GM18499 (cell line): Measurements from ENCODE around the gene OR52J3.
"Not testable (repeated sequence)": the region's sequence is repeated elsewhere in the genome, so short reads cannot be mapped to it uniquely, and the experiment has no call there.

Experiments used
- ATAC-seq: cut with Tn5 transposase; IDR thresholded peaks from one replicate; pipeline ENCODE4 v1.9.1; 2021; ENCODE audit warnings: moderate number of reproducible peaks; ENCODE audit not compliant: insufficient read depth, unreplicated experiment

The OR52J3 gene

DNA sequence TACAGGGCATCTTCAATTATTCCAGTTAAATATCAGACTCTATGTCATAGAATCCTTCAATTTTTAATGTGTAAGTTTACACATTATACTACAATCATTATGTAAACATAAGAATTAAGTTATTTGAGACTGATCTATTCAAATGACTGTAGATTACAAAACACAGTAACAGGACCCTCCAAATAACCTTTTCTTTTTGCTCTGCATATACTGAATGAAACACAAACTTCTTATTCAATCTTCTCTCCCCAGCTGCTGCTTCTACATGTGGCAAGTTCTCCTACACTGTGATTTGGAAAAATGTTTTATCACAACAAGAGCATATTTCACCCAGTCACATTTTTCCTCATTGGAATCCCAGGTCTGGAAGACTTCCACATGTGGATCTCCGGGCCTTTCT, at the start of gene OR52J3:
Gene OR52J3 (plus strand): TSS at position 301 of the 400 bp plus-strand sequence. CDS start 0 bp downstream, at position 301.
- no peak for ATAC-seq

DNA sequence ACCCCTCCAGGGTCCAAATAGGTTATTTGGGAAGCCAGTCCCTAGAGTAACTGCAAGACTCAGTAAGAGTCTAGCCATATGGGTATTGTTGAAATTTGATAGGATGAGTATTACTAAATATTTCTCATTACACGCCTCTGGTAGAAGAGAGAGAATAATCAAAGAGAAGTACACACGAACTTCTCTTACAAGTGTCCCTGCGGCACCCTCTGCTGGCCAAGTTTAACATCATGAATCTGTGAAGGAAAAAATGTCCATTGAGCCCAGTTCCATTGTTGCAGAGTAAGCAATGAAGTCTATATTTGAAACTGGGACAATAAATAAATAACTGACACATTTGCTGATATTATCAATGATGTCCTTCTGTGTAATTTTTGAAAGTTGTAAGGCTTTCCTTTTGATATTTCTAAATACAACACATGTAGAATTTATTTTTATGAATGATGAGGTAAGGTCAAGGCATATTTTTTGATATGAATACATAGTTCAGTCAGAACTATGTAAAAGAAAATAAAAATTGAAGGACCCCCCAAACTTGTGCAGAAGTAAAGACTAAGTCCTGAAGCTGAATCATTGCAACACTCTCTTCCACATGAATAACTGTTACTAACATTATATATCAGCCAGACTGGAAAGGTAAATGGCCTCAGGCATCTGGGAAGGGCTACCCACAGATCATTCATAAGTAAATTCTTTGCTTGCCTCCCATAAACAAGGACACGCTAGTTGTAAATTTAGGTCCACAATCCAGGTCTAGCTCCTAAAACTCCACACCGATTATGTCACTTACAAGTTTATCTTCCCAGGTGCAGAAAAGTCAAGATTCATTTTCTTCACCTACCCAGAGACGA, 41.7 kb upstream of the OR52J3 start:
- no peak for ATAC-seq

DNA sequence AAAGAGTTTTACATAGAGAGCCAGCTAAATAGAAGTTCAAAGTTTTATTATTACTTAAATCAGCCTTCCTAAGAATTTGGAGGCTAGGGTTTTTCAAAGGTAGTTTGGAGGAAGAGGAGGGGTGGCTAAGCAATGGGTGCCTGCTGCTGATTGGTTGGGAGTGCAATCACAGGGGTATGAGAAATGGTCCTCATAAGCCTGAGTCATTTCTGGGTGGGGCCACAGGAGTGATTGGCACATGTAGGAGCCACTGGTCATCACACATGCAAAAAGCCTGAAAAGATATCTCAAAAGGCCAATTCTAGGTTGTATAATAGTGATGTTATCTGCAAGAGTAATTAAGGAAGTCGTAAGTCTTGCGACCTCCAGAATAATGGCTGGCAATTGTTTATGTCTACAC, 38.8 kb upstream of the OR52J3 start:
- ATAC-seq: no peak

DNA sequence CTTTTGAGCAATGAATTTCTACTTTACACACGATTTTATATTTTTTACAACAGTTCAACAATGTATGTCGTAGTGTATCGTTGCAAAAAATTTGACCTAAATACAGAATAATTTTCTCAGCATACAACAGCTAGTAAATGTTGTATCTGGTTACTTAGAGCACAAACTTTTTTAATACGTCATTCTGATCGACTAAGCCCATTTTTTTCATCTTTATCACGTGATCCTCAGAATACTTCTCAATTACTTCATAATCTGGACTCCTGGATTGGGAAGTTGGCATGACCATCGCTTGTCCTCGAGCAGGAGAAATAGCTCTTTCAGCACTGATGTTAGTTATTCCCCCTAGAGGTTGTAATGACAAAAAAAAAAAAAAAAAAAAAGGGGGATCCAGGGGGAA, 35.1 kb upstream of the OR52J3 start:
- ATAC-seq: no peak

DNA sequence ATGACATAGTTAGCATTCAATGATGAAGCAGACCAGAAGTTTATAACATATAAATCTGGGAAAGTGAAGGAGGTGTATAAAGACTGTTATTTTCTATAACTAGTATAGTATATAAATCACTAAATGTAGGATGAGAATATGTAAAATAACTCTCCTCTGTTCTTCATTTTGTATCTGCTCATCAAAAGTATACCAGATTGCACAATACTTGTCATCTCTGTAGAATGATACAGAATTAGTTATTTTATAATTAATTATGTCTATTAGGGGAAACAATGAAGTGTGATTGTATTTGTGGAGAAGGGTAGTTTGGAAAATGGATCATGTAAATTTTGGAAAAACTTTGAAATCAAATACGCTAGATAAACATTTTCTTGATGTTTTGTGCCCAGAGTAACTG, 33.3 kb upstream of the OR52J3 start:
- no peak for ATAC-seq

DNA sequence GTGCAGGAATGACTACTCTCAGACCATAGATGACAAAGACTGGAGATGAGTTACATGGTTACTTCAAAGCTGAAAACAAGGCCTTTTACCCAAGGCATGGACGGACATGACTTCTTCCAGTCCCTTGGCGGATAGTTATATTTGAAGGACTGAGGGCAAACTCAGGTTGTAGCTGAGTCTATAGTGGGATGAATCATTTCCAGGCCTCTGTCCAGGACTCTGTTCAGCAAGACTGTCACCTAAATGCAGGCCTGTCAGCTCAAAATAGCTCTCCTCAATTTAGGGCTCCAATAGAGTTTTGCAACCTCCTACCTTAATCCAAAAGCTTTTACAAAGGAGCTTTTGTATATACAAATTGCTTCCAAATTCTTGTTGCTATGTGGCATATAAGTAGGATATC, 24.3 kb upstream of the OR52J3 start:
- ATAC-seq: no peak

DNA sequence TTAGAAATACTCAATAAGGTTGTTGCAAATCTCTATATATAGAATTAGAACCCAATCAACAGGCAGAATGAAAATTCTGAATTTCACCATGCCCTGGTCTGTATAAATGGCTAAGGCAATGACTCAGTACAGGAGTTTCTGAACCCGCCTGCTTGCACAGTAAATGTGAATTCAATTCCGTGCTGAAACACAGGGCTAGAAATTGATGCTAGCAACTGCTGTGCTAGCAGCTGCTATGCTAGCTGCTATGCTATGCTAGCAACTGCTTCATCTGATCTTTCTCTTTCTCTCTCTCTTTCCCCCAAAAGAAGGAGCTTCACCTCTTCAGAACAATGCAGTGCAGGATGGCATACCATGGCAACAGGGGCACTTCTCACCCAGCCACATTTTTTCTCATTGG, 9.7 kb upstream of the OR52J3 start:
- ATAC-seq: no peak

DNA sequence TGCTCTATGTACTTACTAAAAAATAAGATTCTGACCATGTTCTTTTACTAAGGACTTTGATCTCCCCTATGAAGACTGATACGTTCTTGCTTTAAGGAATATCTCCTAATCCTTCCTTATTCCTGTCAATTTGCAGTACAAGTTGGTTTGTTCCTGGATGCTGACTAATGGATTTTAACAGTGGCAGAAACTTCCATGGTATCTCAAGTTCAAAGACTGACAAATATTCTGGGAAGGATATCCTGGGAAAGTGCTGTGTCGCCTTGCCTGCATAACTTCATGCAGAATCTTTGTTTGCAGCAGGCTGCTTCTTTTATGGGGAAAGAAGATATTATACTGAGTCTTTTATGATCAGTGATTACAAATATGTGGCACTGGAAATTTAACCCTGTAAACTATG, 8.4 kb upstream of the OR52J3 start:
- no peak for ATAC-seq

DNA sequence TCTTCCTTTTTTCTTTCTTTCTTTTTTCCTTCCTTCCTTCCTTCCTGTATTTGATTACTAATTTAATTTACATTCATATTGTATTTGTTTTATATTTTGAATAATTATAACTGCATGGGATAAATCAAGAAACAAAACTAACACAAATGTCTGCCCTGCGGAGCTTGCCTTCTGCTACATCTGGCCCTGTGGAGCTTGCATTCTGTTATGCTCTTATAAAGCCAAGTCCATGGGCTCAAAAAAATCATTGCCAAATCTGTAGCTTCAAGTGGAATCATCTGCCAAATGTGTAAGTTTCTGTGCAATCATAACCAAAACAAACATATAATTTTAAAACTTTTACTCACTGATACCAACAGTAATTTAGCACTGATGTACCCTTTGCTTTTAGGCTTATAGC, 8.0 kb upstream of the OR52J3 start:
- no peak for ATAC-seq

DNA sequence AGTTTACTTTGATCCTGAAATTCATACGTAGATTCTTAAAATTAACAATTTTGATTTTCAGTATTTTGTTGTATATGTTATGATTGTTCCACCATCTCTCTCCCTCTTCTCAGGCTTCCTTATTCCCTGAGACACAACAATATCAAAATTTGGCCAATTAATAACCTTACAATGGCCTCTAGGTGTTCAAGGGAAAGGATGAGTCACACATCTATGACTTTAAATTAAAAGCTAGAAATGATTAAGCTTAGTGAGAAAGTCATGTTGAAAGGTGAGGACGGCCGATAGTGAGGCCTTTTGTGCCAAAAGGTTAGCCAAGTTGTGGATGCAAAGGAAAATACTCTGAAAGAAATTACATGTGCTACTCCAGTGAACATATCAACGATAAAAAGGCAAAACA, 5.5 kb upstream of the OR52J3 start:
- ATAC-seq: no peak

DNA sequence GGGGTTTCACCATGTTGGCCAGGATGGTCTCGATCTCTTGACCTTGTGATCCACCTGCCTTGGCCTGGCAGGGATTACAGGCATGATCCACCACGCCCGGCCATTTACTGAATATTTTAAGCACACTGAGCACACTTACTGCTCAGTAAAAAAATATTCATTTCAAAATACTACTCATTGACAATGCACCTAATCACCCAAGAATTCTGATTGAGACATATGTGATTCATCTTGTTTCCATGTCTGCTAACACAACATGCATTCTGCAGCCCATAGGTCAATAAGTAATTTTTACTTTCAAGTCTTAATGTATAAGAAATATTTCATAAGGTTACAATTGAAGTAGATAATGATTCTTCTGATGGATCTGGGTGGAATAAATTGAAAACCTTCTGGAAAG, 4.2 kb upstream of the OR52J3 start:
- no peak for ATAC-seq

DNA sequence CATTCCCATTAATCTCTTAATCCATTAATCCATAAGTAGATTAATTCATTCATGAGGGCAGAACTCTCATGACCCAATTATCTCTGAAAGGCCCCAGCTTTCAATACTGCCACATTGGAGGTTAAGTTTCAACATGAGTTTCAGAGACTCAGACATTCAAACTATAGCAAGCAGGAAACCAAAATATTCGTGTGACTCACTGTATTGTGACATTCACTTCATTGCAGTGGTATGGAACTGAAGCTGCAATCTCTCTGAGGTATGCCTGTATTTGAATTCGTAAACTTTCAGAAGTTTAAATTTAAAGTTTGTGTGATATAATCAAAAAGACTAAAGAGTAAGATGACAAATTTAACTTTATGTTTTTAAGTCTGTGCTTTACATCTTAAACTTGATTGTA, 2.9 kb upstream of the OR52J3 start:
- ATAC-seq: no peak

DNA sequence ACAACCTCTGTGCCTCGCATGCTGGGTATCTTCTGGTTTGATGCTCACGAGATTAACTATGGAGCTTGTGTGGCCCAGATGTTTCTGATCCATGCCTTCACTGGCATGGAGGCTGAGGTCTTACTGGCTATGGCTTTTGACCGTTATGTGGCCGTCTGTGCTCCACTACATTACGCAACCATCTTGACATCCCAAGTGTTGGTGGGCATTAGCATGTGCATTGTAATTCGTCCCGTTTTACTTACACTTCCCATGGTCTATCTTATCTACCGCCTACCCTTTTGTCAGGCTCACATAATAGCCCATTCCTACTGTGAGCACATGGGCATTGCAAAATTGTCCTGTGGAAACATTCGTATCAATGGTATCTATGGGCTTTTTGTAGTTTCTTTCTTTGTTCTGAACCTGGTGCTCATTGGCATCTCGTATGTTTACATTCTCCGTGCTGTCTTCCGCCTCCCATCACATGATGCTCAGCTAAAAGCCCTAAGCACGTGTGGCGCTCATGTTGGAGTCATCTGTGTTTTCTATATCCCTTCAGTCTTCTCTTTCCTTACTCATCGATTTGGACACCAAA, 516 bp downstream of the OR52J3 start:
- ATAC-seq: no peak

DNA sequence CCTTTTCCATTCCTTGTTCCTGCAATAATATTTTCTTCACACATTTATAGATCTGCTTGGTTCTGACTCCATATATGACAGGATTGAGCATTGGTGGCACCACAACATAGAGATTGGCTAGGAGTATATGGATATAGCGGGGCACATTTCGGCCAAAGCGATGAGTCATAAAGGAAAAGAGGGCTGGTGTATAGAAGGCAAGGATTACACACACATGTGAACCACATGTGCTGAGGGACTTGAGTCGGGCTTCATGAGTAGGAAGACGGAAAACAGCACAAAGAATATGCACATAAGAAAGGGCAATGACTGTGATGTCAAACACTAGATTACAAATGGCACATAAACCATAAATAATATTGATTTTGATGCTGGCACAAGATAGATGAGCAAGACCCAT, 12.4 kb downstream of the OR52J3 start:
- ATAC-seq: not testable (repeated sequence)

DNA sequence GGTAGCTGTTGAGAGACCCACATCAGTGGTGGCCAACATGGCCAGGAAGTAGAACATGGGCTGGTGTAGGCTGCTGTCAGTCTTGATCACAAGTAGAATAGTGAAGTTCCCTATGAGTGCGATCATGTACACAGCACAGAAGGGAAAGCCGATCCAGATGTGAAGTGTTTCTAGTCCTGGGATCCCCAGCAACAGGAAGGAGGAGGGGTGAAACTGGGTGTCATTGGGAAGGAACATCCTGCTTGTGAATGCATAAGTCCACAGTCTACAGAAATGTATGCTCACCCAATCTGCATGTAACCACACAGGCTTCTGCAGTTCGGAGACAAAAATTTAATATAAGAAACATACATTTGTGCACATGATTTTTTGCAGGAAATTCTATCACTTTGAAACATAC, 13.1 kb downstream of the OR52J3 start, which contains the start of gene OR52E2:
Gene OR52E2 (minus strand): TSS at position 237 of the 400 bp plus-strand sequence. CDS start 0 bp downstream, at position 237.
- no peak for ATAC-seq

DNA sequence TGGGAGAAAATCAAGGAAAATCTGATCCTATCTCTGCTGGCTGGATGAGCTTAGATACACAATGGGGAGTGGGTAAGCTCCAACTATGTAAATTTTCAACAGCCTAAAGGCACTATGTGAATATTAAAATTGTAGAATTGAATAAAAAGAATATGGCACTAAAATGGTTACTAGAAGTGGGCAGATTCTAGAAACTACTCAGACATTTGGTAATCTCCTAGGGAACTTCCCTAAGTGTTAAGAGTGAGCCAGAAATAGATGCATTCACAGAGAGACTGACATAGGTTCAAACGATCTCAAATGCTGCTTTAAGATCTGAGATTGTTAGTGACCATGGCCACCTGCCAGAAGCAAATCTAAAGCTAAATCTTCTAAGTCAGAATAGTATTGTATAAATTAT, 18.7 kb downstream of the OR52J3 start:
- ATAC-seq: no peak

DNA sequence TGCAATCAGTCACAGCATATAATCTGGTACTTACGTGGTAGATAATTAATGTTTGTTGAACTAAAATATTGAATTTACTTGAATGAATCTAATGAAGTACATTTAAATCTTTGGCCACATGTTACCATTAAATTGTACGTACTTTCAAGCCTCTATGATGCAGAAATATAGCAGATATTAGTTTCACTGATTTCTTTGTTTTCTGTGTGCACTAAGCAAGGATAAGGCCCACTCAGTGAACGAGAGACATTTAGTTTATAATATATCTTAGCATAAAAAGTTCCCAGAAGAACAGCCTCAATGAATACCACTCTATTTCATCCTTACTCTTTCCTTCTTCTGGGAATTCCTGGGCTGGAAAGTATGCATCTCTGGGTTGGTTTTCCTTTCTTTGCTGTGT, 22.9 kb downstream of the OR52J3 start, which contains the start of gene OR52E1:
Gene OR52E1 (plus strand): TSS at position 301 of the 400 bp plus-strand sequence.
- no peak for ATAC-seq

DNA sequence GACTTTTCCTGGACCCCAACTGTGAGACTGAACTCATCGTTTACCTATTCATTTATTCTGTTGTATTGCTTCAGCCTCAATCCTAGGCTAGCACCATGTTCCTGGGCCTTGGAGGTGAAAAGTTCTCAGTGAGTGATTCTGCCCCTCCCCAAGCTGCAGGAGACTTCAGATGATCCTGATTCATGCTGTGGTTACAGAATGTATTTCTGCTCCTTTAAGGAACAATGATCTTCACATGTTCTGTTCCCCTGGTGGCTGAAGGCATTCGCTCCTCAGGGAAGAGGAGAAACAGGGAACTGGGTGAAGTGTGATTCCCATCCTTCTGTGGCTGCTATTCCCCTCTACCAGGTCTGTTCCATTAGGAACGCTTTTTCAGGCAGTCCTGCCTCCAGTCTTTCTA, 25.5 kb downstream of the OR52J3 start:
- no peak for ATAC-seq

DNA sequence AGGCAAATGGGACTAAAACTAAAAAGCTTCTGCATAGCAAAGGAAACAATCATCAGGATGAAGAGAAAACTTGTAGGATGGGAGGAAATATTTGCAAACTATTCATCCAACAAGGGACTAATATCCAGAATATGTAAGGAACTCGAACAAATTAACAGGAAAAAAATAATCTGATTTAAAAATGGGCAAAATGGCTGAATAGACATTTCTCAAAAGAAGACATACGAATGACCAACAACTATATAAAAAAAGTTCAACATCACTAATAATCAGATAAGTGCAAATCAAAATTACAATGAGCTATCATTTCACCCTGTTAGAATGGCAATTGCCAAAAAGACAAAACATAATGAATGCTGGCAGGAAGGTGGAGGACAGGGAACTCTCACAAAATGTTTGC, 35.1 kb downstream of the OR52J3 start:
- ATAC-seq: no peak

DNA sequence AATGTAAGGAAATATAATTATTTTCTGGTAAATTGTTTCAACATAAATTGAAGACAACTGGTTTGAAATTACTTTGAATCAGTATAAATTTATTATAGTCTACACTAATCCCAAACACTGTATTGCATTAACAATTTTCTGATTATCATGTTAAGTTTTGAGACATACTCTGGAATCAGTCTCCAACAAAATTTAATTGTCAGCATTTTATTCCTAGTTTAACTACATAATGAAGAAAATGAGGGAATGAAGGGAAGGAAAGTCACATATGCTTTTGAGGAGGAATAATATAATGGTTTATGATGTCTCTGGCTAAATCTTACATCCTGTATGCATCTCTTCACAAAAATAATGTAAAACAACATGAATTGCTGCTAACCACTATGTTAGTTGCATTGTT, 37.3 kb downstream of the OR52J3 start:
- ATAC-seq: no peak

DNA sequence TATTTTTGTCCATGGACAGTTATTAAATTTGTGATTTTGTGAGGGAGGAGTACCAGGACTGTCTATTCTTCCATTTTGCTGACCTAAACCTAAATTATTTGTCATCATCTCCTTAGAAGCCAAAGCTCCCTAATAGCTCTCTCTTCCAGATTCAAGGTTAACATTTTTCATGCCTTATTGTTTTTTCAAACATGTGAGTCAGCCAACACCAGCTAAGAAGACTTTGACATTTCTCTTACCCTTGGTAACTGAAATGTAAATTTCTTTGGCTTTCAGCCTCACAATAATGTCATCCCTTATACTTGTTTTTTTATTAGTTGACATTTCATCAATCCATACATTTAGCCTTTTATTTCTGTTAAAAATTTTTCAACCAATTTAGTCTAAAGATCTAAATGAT, 42.2 kb downstream of the OR52J3 start:
- no peak for ATAC-seq

DNA sequence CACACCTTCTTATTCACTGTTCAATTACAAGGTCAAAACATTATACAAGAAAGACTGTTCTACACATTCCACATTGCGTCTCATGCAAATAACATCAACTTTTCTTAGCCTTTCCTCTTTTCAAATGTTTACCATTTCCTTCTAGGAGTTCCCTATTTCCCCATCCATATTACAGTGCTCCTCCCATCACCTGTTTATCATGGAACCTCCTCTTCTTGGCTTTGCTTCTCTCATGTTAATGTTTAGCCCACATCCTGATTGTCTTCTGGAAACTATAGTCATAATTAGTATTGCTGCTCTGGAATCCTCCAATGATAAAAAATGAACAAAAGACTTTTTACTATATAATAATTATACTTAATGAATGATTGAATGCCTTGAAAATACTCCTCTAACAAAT, 44.3 kb downstream of the OR52J3 start:
- ATAC-seq: no peak
